ENCODE results near the gene NEK1. TPM values are rescaled to one million over a fixed set of nuclear protein-coding genes. Genes with fewer than 3 reads are reported as not detected.

NEK1 gene
- total and polyA plus RNA-seq, 12 donors, result 4.2 to 23.0 (median 12.3) TPM

DNA sequence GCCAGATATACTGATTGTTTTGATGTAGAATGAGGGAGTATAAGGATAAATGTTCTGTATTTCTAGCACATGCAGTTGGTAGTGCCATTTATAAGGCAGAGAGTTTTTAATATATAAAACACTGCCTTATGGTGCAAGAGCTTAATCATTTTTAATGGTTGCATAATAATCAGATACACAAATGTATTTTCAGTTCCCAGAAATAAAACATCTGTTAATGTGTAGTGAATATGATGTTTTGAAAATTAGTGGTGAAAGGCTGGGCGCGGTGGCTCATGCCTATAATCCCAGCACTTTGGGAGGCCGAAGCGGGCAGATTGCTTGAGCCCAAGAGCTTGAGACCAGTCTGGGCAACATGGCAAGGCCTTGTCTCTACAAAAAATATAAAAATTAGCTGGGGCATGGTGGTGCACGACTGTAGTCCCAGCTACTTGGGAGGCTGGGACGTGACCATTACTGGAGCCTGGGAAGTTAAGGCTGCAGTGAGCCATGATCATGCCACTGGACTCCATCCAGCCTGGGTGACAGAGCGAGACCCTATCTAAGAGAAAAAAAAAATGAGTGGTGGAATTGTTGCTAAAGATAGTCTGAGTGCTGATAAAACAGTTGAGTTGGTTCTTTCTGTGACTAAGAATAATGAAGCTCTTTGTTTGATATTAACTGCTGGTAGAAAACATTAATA lies 37.3 kb upstream of the NEK1 start:
- 79 to 86% (median 80%) methylated on average over 7 of the region's 7 CpGs for WGBS, 4 donors
- TF ChIP-seq, protein P1, sequence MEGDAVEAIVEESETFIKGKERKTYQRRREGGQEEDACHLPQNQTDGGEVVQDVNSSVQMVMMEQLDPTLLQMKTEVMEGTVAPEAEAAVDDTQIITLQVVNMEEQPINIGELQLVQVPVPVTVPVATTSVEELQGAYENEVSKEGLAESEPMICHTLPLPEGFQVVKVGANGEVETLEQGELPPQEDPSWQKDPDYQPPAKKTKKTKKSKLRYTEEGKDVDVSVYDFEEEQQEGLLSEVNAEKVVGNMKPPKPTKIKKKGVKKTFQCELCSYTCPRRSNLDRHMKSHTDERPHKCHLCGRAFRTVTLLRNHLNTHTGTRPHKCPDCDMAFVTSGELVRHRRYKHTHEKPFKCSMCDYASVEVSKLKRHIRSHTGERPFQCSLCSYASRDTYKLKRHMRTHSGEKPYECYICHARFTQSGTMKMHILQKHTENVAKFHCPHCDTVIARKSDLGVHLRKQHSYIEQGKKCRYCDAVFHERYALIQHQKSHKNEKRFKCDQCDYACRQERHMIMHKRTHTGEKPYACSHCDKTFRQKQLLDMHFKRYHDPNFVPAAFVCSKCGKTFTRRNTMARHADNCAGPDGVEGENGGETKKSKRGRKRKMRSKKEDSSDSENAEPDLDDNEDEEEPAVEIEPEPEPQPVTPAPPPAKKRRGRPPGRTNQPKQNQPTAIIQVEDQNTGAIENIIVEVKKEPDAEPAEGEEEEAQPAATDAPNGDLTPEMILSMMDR (IDR thresholded peaks at IDR 0.05), result no peak
- no peak for TF ChIP-seq POLR2A (IDR thresholded peaks at IDR 0.05)
- H3K4me1 ChIP-seq (replicated peaks in 1 of 2), result peaks cover 14 to 18% of the 10 kb centered on the region in 2 donors
- H3K27ac ChIP-seq, result peak overlapping the region in 1 of 5 donors; percentile 35
- no peaks in the 10 kb centered on the region for H3K27me3 ChIP-seq
- no peaks in the 10 kb centered on the region for H3K9me3 ChIP-seq (replicated peaks in 1 of 3)
- intact Hi-C loops (cut with DNase I), result no loop called here
- peak in 5 of 7 donors; percentile 46 to 53 (median 50) for DNase-seq
- no peak overlapping the region for H3K4me3 ChIP-seq
- H3K36me3 ChIP-seq (replicated peaks in 1 of 2), result no peaks in the 10 kb centered on the region

DNA sequence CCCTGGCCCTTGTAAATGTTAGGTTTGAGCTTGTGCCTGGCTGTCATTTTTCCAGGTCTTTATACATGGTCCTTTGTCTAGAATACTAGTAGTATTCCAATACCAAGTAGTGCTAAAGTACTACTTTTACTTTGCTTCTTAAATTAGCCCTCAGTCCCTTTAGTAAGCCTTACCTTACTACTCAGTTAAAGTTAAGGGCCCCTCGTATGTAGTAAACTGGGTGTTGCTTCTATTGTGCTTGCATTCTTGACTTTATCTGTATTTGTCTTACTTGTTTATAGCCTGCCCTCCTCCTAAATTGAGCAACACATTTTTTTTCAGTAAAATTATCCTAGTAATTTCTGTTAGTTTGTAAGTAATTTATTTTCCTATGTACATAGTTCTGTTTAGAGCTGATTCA lies 33.2 kb upstream of the NEK1 start:
- no peak for TF ChIP-seq POLR2A (IDR thresholded peaks at IDR 0.05)
- TF ChIP-seq, protein P1 (IDR thresholded peaks at IDR 0.05), result no peak
- no peaks in the 10 kb centered on the region for H3K27me3 ChIP-seq
- H3K4me3 ChIP-seq, result no peak overlapping the region
- H3K4me1 ChIP-seq (replicated peaks in 1 of 2), result peaks cover 12 to 15% of the 10 kb centered on the region in 2 donors
- WGBS, 4 donors, result 90 to 100% (median 99%) methylated on average over 1 of the region's 1 CpG
- intact Hi-C loops (cut with DNase I), result no loop called here
- H3K27ac ChIP-seq, result no peak overlapping the region
- no peaks in the 10 kb centered on the region for H3K36me3 ChIP-seq (replicated peaks in 1 of 2)
- no peak for DNase-seq
- no peaks in the 10 kb centered on the region for H3K9me3 ChIP-seq (replicated peaks in 1 of 3)

DNA sequence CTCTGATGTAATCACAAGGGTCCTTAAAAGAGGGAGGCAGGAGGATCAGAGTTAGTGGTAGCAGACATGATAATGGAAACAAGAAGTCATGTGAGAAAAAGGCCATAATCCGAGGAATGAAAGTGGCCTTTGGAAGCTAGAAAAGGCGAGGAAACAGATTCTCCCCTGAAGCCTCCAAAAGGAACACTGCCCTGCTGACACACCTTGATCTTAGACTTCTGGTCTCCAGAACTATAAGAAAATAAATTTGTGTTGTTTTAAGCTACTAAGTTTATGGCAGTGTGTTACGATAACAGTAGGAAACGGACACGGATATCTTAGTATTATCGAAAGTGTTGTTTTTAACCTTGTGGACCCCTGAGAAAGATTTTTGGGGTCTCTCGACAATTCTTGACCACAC lies 32.4 kb upstream of the NEK1 start:
- no peak overlapping the region for H3K27ac ChIP-seq
- no peak for TF ChIP-seq POLR2A (IDR thresholded peaks at IDR 0.05)
- TF ChIP-seq, protein P1 (IDR thresholded peaks at IDR 0.05), result no peak
- H3K9me3 ChIP-seq (replicated peaks in 1 of 3), result no peaks in the 10 kb centered on the region
- H3K4me3 ChIP-seq, result no peak overlapping the region
- 94 to 96% (median 95%) methylated on average over 7 of the region's 7 CpGs for WGBS, 4 donors
- no peak for DNase-seq
- no peaks in the 10 kb centered on the region for H3K27me3 ChIP-seq
- no peaks in the 10 kb centered on the region for H3K36me3 ChIP-seq (replicated peaks in 1 of 2)
- intact Hi-C loops (cut with DNase I), result no loop called here
- H3K4me1 ChIP-seq (replicated peaks in 1 of 2), result peaks cover 4 to 7% of the 10 kb centered on the region in 2 donors

DNA sequence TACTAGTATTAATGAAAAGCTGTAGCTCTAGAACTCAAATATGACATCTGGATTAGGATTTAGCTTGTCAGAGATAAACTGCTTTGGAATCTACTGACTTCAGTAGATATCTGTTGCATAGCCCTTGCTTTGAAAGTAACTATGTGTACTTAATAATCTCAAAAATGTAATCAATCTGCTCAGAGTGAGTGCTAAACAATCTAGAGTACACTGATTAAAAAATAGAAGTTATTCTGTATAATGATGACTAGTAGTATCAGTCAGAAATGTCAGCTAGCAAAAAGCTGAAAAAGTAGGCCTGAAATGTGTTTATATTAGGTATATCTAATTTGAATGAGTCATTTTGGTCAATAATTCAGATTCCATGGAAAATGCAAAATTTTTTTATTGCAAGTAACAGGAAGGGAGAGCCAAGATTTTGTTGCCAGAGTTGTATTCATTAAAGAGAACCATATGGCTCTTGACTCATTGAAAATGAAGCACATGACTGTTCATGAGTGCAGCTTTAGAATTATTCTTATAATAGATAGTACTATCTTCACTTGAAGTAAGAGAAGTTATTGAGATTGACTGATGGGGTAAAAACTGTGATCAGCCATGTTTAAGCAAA lies 28.0 kb upstream of the NEK1 start:
- Histone ChIP-seq H3K27ac (no peak overlapping the region), H3K36me3 (replicated peaks in 1 of 2) (no peaks in the 10 kb centered on the region), H3K27me3 (no peaks in the 10 kb centered on the region), H3K4me3 (no peak overlapping the region), H3K9me3 (replicated peaks in 1 of 3) (no peaks in the 10 kb centered on the region), H3K4me1 (replicated peaks in 1 of 2) (no peaks in the 10 kb centered on the region)
- no peak for DNase-seq
- no peak for TF ChIP-seq POLR2A (IDR thresholded peaks at IDR 0.05)
- TF ChIP-seq, protein P1 (IDR thresholded peaks at IDR 0.05), result no peak
- intact Hi-C loops (cut with DNase I), result no loop called here
